Tibial artery (tissue), 4 donors: ENCODE data around the gene APBB2.

Source experiments
- DNase-seq, 2 donors: peaks; one replicate each; pipeline ENCODE4 v3.0.0-alpha.2; 2019
- H3K27ac ChIP-seq, 2 donors: fragments of 200-600 bp; sonication (generic) in 1 of 2; 1 replicate in 1 of 2; 2 replicates in 1 of 2; pipeline ENCODE4 v1.5.1; 2018 to 2019; ENCODE audit warnings: mild to moderate bottlenecking in 1 of 2
- H3K27me3 ChIP-seq, 2 donors: fragments of 200-600 bp; sonication (generic) in 1 of 2; one replicate each; pipeline versions ENCODE4 v1.5.1 to v1.6.0; 2016 to 2019
- H3K36me3 ChIP-seq, 3 donors: fragments of 200-600 bp; sonication (generic) in 2 of 3; one replicate each; pipeline ENCODE4 v1.5.1; 2016 to 2019; ENCODE audit warnings: mild to moderate bottlenecking in 2 of 3
- H3K4me1 ChIP-seq, 4 donors: fragments of 200-600 bp; sonication (generic) in 2 of 4; 1 replicate in 3 of 4; 2 replicates in 1 of 4; pipeline ENCODE4 v1.5.1; 2016 to 2019
- H3K4me3 ChIP-seq, 2 donors: fragments of 200-600 bp; sonication (generic) in 1 of 2; 1 replicate in 1 of 2; 2 replicates in 1 of 2; pipeline ENCODE4 v1.5.1; 2018 to 2019; ENCODE audit warnings: mild to moderate bottlenecking in 2 of 2
- H3K9me3 ChIP-seq, 3 donors: fragments of 200-600 bp; sonication (generic) in 1 of 3; one replicate each; pipeline ENCODE4 v1.5.1; 2016 to 2019
- CTCF ChIP-seq, 2 experiments: fragments of 200-600 bp in 1 of 2; fragments of 450-650 bp in 1 of 2; IDR thresholded peaks; one replicate each; pipeline ENCODE4 v1.5.1; 2017 to 2019; ENCODE audit warnings: antibody characterized with exemption in 2 of 2, mild to moderate bottlenecking in 1 of 2, moderate library complexity in 1 of 2
- intact Hi-C: fragments of 100-400 bp; cut with DNase I; formaldehyde crosslinking; loops from one replicate; pipeline ENCODE4 v1.15.0; 2023; ENCODE audit warnings: low total_unique reads

APBB2 gene

DNA sequence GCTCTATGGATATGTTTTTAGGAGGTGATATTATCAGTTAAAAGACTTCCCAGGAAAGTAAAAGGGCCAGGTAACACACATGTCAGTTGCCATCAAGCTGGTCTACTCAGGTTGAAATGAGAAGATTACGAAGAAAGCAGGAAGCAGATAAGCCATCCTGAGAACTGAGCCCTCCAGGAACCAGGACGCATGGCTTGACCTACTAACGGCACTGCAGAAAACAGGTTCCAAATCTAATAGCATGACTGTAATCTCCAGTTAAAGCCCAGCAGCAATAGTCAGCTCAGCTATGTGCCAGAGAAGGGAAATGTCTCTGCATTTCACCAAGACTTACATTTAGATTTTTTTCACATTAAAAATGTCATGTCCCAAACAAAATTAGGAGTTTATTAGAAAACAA is 77.9 kb downstream of the APBB2 start:
- peak overlapping the region; percentile 61 to 63 for H3K27ac ChIP-seq
- intact Hi-C loops, result no loop called here
- H3K4me1 ChIP-seq, result peaks cover 0 to 74% (median 47%) of the 10 kb centered on the region in 4 donors

DNA sequence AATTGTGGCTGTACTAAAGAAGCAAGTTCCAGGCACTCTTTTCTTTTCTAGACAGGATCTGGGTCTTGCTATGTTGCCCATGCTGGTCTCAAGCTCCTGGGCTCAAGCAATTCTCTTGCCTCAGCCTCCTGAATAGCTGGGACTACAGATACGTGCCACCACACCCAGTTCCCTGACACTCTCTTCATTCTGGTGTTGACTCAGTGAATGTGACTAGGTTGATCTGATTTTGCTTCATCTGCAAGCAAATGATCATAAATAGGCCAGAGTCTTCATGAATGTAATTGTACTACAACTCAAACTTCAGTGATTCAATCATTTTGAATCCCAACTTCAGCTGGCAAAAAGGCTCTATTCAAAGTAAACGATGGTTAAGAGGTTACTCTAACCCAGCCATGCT is 78.5 kb downstream of the APBB2 start:
- H3K27ac ChIP-seq, result peak overlapping the region; percentile 61 to 63
- no peaks in the 10 kb centered on the region for H3K36me3 ChIP-seq
- H3K27me3 ChIP-seq, result no peaks in the 10 kb centered on the region
- peaks cover 0 to 72% (median 40%) of the 10 kb centered on the region in 4 donors for H3K4me1 ChIP-seq
- intact Hi-C loops, result no loop called here
- no peak overlapping the region for H3K4me3 ChIP-seq
- TF ChIP-seq CTCF (IDR thresholded peaks at IDR 0.05), result no peak
- no peak for DNase-seq
- no peaks in the 10 kb centered on the region for H3K9me3 ChIP-seq

More for the DNA sequence above, 77.9 kb downstream of the APBB2 start:
- H3K36me3 ChIP-seq, result no peaks in the 10 kb centered on the region
- no peaks in the 10 kb centered on the region for H3K27me3 ChIP-seq
- no peak overlapping the region for H3K4me3 ChIP-seq
- DNase-seq, result no peak
- H3K9me3 ChIP-seq, result no peaks in the 10 kb centered on the region
- no peak for TF ChIP-seq CTCF (IDR thresholded peaks at IDR 0.05)

DNA sequence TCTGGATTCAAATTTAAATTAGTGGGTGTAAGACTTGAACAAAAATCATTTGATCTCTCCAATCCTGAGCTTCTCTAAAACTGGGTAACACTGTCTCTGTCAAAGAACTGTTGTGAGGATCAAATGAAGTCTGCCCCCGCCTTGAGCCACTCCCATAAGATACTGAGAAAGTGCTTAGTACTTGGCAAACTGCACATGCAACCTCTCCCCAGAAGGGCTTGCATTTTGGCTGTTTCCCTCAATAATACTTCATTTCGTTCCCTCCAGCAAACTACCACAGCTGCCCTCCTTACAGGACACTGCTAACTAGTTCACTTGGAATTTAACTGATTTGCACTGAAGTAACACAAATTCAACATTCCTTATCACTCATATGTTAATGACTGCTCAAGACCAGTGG is 79.8 kb downstream of the APBB2 start:
- Histone ChIP-seq H3K27me3 (no peaks in the 10 kb centered on the region), H3K4me1 (peaks cover 0 to 74% (median 38%) of the 10 kb centered on the region in 4 donors), H3K4me3 (no peak overlapping the region), H3K9me3 (no peaks in the 10 kb centered on the region), H3K27ac (peak overlapping the region; percentile 29 to 63), H3K36me3 (no peaks in the 10 kb centered on the region)
- intact Hi-C loops, result no loop called here
- no peak for TF ChIP-seq CTCF (IDR thresholded peaks at IDR 0.05)
- no peak for DNase-seq

DNA sequence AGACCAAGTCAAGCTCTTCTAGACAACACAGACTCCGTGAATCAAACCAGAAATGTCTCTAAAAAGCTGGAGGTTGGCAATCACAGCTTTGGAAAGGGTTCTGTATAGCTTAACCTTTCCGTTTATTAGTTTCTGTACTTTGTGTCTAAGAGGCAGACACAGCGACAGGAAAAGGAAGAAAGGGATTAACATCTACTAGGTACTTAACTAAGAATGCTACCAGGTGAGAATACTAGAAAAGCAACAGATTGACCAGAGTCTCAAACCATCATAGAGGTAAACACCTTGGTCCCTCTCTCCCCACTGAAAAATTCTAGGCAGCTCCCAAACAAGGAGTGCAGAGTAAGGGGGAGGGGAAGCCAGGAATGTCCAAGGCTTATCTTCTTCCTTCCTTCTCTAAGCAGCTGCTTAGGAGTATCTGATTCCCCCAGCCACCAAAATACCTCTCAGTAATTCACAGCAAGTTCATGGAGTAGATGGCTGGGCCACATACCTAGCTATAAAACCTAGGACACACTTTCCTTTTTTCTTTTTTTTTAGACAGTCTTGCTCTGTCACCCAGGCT is 80.8 kb downstream of the APBB2 start:
- DNase-seq, result no peak
- H3K36me3 ChIP-seq, result no peaks in the 10 kb centered on the region
- intact Hi-C loops, result no loop called here
- H3K9me3 ChIP-seq, result no peaks in the 10 kb centered on the region
- H3K27ac ChIP-seq, result peak overlapping the region; percentile 29 to 63
- no peak overlapping the region for H3K4me3 ChIP-seq
- TF ChIP-seq CTCF (IDR thresholded peaks at IDR 0.05), result no peak
- H3K4me1 ChIP-seq, result peaks cover 0 to 74% (median 38%) of the 10 kb centered on the region in 4 donors
- H3K27me3 ChIP-seq, result no peaks in the 10 kb centered on the region

- H3K4me1 ChIP-seq, result peaks cover 0 to 69% (median 38%) of the 10 kb centered on the region in 4 donors
- no peaks in the 10 kb centered on the region for H3K36me3 ChIP-seq
- intact Hi-C loops, result no loop called here
- no peak for DNase-seq
- no peaks in the 10 kb centered on the region for H3K9me3 ChIP-seq
- no peak for TF ChIP-seq CTCF (IDR thresholded peaks at IDR 0.05)
- H3K4me3 ChIP-seq, result no peak overlapping the region
- H3K27ac ChIP-seq, result peak overlapping the region in 1 of 2 donors; percentile 14
- no peaks in the 10 kb centered on the region for H3K27me3 ChIP-seq
Observed at GRCh38 chr4:41132055-41132683, 82.2 kb downstream of the APBB2 start.
